ENCODE results near the gene USP46. TPM values are rescaled to one million over a fixed set of nuclear protein-coding genes. Genes with fewer than 3 reads are reported as not detected.

Gene USP46
- total RNA-seq, 4 donors from 2014 or later, result 6.0 to 7.7 (median 6.6) TPM

DNA sequence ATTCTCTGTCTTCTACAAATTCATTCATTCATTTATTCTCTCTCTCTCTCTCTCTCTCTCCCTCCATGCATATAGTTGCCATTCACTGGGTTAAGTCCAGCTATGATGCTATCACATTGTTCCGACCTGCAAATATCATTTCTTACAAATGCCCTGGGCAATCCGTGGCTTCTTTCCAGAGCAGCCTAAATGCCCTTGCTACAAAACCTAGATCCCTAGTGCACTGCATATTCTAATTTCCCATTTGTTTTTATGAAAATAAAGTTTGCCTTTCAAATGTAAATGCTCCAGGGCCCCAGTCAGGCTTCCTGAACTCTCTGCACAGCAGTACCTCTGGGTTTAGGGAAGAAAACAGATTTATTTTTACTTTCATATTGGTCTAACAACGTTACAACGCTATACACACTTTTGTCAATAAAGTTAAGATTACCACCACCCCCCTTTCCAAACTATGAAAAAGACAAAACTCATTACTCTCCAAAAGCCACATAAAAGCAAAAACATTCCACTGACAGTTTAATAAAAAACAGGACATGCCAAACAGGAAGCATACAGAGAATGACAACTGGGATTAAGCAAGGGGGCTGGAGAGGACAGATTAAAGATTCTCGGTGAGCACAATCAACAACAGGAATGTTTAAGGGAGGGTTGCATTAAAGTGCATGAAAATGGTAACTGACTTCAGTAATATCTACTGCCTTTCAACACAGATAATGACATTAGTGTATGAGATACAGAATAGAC is 104.3 kb downstream of the USP46 start:
- ATAC-seq (ENCODE audit: low FRiP score) (no peak), DNase-seq (ENCODE audit: low spot score) (no peak)
- TF ChIP-seq, protein P1, sequence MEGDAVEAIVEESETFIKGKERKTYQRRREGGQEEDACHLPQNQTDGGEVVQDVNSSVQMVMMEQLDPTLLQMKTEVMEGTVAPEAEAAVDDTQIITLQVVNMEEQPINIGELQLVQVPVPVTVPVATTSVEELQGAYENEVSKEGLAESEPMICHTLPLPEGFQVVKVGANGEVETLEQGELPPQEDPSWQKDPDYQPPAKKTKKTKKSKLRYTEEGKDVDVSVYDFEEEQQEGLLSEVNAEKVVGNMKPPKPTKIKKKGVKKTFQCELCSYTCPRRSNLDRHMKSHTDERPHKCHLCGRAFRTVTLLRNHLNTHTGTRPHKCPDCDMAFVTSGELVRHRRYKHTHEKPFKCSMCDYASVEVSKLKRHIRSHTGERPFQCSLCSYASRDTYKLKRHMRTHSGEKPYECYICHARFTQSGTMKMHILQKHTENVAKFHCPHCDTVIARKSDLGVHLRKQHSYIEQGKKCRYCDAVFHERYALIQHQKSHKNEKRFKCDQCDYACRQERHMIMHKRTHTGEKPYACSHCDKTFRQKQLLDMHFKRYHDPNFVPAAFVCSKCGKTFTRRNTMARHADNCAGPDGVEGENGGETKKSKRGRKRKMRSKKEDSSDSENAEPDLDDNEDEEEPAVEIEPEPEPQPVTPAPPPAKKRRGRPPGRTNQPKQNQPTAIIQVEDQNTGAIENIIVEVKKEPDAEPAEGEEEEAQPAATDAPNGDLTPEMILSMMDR (IDR thresholded peaks at IDR 0.05), result no peak

DNA sequence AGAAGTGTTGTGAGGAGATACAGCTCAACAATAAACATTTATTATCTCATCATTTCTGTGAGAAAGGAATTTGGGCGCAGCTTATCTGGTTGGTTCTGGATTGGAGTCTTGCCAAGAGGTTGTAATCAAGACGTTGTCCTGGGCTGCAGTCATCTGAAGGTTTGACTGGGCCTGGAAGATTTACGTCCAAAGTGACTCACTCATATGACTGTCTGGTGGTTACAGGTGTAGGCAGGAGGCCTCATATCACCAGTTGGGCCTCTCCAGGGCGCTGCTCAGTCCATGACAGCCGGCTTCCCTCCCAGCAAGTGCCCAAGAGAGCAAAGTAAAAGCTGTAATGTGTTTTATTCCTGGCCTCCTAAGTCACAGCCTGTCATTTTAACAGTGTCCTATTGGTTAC is 106.3 kb downstream of the USP46 start:
- ATAC-seq (ENCODE audit: low FRiP score) (no peak), DNase-seq (ENCODE audit: low spot score) (no peak)
- TF ChIP-seq, protein P1 (IDR thresholded peaks at IDR 0.05), result no peak

DNA sequence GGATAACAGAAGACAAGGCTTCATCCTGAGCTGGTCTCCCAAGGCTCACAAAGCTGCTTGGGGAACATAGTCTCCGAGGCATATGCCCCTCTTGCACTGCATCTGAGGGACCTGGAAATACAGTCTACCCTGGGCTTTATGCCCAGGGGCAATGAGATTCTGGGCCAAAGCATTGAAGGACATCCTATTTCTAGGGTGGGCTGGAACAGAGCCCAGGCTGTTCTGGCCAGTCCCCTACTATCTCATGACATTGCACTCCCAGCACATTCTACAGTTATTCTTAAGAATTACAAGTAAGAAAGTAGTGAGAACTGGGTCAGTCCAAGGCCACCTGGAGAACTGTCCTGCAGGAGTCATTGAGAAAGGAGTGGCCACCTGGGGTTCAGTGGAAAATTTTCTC is 107.6 kb downstream of the USP46 start:
- DNase-seq (ENCODE audit: low spot score), result no peak
- TF ChIP-seq, protein P1 (IDR thresholded peaks at IDR 0.05), result no peak
- ATAC-seq (ENCODE audit: low FRiP score), result no peak

DNA sequence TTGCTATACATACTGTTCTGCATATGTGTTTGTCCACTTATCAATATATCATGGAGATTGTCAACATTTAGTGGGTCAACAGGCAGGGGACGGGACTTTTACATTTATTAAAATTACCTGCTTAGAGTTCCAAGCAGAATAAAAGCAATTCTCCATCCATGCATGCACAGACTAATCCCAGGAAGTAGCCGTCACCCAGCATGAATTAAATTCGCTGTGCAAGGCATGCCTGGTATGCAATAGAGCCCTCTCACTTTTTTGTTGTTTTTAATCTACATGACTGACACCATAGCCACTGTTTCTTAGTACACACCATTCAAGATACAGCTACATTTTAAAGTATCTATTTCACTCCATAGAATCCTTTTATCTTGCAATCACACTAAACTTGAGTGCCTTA is 108.9 kb downstream of the USP46 start:
- DNase-seq (ENCODE audit: low spot score) (no peak), ATAC-seq (ENCODE audit: low FRiP score) (no peak)
- TF ChIP-seq, protein P1 (IDR thresholded peaks at IDR 0.05), result no peak

DNA sequence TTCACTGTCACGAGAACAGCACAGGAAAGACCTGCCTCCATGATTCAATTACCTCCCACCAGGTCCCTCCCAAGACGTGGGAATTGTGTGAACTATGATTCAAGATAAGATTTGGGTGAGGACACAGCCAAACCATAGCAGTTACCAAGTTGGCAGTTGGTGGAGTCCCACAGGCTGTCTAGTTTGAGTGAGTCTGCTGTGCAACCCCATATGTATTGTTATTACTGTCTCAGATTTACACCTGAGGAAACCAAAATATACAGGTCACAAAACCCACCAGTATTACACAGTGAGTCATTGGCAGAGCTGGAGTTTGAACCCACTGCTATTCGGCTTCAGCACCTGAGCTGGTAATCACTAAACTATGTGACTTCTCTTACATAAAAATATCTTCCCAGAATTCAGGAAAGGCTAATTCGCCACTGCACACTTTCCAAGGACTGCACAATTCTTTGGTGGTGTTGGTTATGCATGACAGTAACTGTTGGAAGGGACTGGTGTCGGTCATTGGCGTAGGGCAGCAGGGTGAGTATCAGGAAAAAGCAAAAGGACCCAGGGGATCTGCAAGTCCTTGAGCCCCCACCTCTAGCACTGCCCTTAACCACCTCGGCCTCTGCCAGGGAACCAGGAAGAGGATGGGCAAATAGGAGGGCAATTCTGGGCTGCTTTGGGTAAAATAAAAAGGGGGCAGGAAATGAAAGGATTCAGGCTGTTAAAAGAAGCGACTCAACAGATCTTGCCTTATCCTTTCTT is 110.1 kb downstream of the USP46 start:
- ATAC-seq (ENCODE audit: low FRiP score), result no peak
- DNase-seq (ENCODE audit: low spot score), result no peak
- TF ChIP-seq, protein P1 (IDR thresholded peaks at IDR 0.05), result no peak

DNA sequence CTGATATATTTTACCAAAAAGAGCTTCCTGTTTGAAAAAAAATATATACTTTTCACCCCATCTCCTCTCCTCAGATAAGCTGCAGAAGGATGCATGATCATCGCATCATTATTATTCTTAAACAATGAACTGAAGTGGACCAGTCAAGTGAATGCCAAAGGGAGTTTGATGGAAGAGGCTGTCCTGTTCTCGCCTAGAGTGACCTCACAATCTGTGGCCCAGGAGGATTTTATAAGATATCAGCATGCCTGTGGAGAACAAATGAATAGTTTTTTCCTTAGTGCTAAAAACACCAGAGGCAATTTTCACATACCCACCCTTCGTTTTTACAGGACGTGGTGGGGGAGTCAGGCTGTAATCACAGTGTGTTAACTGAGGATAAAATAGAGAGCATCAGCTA is 112.7 kb downstream of the USP46 start:
- DNase-seq (ENCODE audit: low spot score) (no peak), ATAC-seq (ENCODE audit: low FRiP score) (no peak)
- TF ChIP-seq, protein P1 (IDR thresholded peaks at IDR 0.05), result no peak

All from omental fat pad (tissue), 4 donors.